ENCODE results near the gene PDK1.
"Not testable (repeated sequence)": the region's sequence is repeated elsewhere in the genome, so short reads cannot be mapped to it uniquely, and the experiment has no call there.

PDK1 gene

GRCh38 chr2:172545408-172546075, 10.3 kb upstream of the PDK1 start:
- H3K27ac ChIP-seq (ENCODE audit: low read depth, low read length) = no peak overlapping the region
- H3K27me3 ChIP-seq (ENCODE audit: low read length) = no peaks in the 10 kb centered on the region
- no peak overlapping the region for H2AFZ ChIP-seq (ENCODE audit: low read depth, low read length, severe bottlenecking)

GRCh38 chr2:172549131-172549530, 6.8 kb upstream of the PDK1 start:
- Histone ChIP-seq H3F3A (ENCODE audit: insufficient read depth) (no peaks in the 10 kb centered on the region), H3K9ac (ENCODE audit: low read length) (no peak overlapping the region), H3K9me3 (ENCODE audit: insufficient read depth, low read length) (peaks cover 26% of the 10 kb centered on the region), H2AFZ (ENCODE audit: low read depth, low read length, severe bottlenecking) (no peak overlapping the region), H3K9me2 (replicated peaks; ENCODE audit: insufficient read depth, low read length) (no peaks in the 10 kb centered on the region), H3K4me2 (ENCODE audit: low read depth, low read length, poor library complexity, severe bottlenecking) (no peak overlapping the region), H4K20me1 (ENCODE audit: low read depth, low read length) (no peaks in the 10 kb centered on the region), H3K36me3 (ENCODE audit: low read length) (peaks cover 20% of the 10 kb centered on the region), H3K79me2 (ENCODE audit: insufficient read depth, low read length) (no peaks in the 10 kb centered on the region), H3K27me3 (ENCODE audit: low read length) (no peaks in the 10 kb centered on the region), H3K4me3 (ENCODE audit: insufficient read depth, low read length, poor library complexity, severe bottlenecking) (no peak overlapping the region), H3K27ac (ENCODE audit: low read depth, low read length) (no peak overlapping the region)
- TF ChIP-seq EZH2phosphoT487 (conservative IDR thresholded peaks at IDR 0.05; ENCODE audit: low read length) = no peak
- TF ChIP-seq CTCF (IDR thresholded peaks at IDR 0.05; ENCODE audit: insufficient read depth, low read length, poor library complexity, severe bottlenecking) = no peak

More at GRCh38 chr2:172545408-172546075, 10.3 kb upstream of the PDK1 start:
- Histone ChIP-seq H3K4me3 (ENCODE audit: insufficient read depth, low read length, poor library complexity, severe bottlenecking) (no peak overlapping the region), H3K9me3 (ENCODE audit: insufficient read depth, low read length) (peaks cover 29% of the 10 kb centered on the region), H3K4me2 (ENCODE audit: low read depth, low read length, poor library complexity, severe bottlenecking) (no peak overlapping the region), H4K20me1 (ENCODE audit: low read depth, low read length) (no peaks in the 10 kb centered on the region), H3K79me2 (ENCODE audit: insufficient read depth, low read length) (no peaks in the 10 kb centered on the region), H3K36me3 (ENCODE audit: low read length) (peaks cover 20% of the 10 kb centered on the region), H3F3A (ENCODE audit: insufficient read depth) (no peaks in the 10 kb centered on the region), H3K9ac (ENCODE audit: low read length) (no peak overlapping the region), H3K9me2 (replicated peaks; ENCODE audit: insufficient read depth, low read length) (no peaks in the 10 kb centered on the region)
- TF ChIP-seq CTCF (IDR thresholded peaks at IDR 0.05; ENCODE audit: insufficient read depth, low read length, poor library complexity, severe bottlenecking) (no peak), EZH2phosphoT487 (conservative IDR thresholded peaks at IDR 0.05; ENCODE audit: low read length) (no peak)

- peaks cover 20% of the 10 kb centered on the region for H3K36me3 ChIP-seq (ENCODE audit: low read length)
- not testable (repeated sequence) for H3K27ac ChIP-seq (ENCODE audit: low read depth, low read length); H3K9ac ChIP-seq (ENCODE audit: low read length)
Observed at GRCh38 chr2:172549802-172550201, 6.1 kb upstream of the PDK1 start.

GRCh38 chr2:172550419-172550818, 5.5 kb upstream of the PDK1 start:
- no peaks in the 10 kb centered on the region for H4K20me1 ChIP-seq (ENCODE audit: low read depth, low read length)
- no peaks in the 10 kb centered on the region for H3K79me2 ChIP-seq (ENCODE audit: insufficient read depth, low read length)
- H3K9ac ChIP-seq (ENCODE audit: low read length) = no peak overlapping the region
- H3K9me2 ChIP-seq (replicated peaks; ENCODE audit: insufficient read depth, low read length) = no peaks in the 10 kb centered on the region
- H2AFZ ChIP-seq (ENCODE audit: low read depth, low read length, severe bottlenecking) = no peak overlapping the region
- H3K4me3 ChIP-seq (ENCODE audit: insufficient read depth, low read length, poor library complexity, severe bottlenecking) = no peak overlapping the region
- H3K27ac ChIP-seq (ENCODE audit: low read depth, low read length) = no peak overlapping the region
- no peaks in the 10 kb centered on the region for H3K27me3 ChIP-seq (ENCODE audit: low read length)
- no peak for TF ChIP-seq CTCF (IDR thresholded peaks at IDR 0.05; ENCODE audit: insufficient read depth, low read length, poor library complexity, severe bottlenecking)
- TF ChIP-seq EZH2phosphoT487 (conservative IDR thresholded peaks at IDR 0.05; ENCODE audit: low read length) = no peak
- H3K4me2 ChIP-seq (ENCODE audit: low read depth, low read length, poor library complexity, severe bottlenecking) = no peak overlapping the region
- H3K36me3 ChIP-seq (ENCODE audit: low read length) = peaks cover 16% of the 10 kb centered on the region; the same call in 1 of the 2 replicates
- H3K9me3 ChIP-seq (ENCODE audit: insufficient read depth, low read length) = peaks cover 22% of the 10 kb centered on the region
- H3F3A ChIP-seq (ENCODE audit: insufficient read depth) = no peaks in the 10 kb centered on the region

More at GRCh38 chr2:172549802-172550201, 6.1 kb upstream of the PDK1 start:
- not testable (repeated sequence) for H3K27me3 ChIP-seq (ENCODE audit: low read length); H2AFZ ChIP-seq (ENCODE audit: low read depth, low read length, severe bottlenecking); H3K79me2 ChIP-seq (ENCODE audit: insufficient read depth, low read length); H4K20me1 ChIP-seq (ENCODE audit: low read depth, low read length); H3K9me2 ChIP-seq (replicated peaks; ENCODE audit: insufficient read depth, low read length); H3K4me3 ChIP-seq (ENCODE audit: insufficient read depth, low read length, poor library complexity, severe bottlenecking); H3K4me2 ChIP-seq (ENCODE audit: low read depth, low read length, poor library complexity, severe bottlenecking); H3F3A ChIP-seq (ENCODE audit: insufficient read depth)
- H3K9me3 ChIP-seq (ENCODE audit: insufficient read depth, low read length) = peaks cover 26% of the 10 kb centered on the region

Data from SU-DHL-6 (cell line).